Measurements from ENCODE around the gene APOLD1.
"Not testable (repeated sequence)": the region's sequence is repeated elsewhere in the genome, so short reads cannot be mapped to it uniquely, and the experiment has no call there.

Gene APOLD1

DNA sequence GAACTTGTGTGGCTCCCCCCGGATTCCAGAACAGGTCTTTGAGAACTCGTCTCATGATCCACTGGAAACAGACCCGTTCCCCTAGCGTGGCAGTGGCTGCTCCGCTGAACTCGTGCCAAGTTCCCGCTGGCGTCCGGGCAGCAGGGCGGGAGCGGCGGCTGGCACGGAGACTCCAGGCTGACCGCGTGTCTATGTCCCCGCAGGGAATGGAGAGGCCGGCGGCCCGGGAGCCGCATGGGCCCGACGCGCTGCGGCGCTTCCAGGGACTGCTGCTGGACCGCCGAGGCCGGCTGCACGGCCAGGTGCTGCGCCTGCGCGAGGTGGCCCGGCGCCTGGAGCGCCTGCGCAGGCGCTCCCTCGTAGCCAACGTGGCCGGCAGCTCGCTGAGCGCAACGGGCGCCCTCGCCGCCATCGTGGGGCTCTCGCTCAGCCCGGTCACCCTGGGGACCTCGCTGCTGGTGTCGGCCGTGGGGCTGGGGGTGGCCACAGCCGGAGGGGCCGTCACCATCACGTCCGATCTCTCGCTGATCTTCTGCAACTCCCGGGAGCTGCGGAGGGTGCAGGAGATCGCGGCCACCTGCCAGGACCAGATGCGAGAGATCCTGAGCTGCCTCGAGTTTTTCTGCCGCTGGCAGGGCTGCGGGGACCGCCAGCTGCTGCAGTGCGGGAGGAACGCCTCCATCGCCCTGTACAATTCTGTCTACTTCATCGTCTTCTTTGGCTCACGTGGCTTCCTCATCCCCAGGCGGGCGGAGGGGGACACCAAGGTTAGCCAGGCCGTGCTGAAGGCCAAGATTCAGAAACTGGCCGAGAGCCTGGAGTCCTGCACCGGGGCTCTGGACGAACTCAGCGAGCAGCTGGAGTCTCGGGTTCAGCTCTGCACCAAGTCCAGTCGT lies 1.5 kb downstream of the APOLD1 start:
- no peak for FAIRE-seq

DNA sequence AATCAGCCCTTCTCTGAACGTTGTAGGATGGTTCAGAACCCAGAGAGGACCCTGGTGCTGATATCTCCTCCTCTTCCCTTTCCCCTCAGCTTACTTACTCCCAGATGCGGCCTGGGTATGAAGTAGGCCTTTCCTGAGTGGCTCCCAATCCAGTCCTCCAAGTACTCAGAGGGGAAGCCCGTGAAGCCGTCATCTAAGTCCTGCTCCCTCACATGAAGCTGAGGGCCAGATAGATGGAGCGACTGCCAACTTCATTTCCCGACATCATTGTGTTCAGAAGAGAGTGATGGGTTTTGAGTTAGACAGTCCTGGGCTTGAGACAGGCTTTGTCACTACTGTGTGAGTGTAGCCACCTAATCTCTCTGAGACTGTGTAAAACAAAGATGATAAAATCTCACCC lies 2.7 kb downstream of the APOLD1 start:
- no peak for FAIRE-seq

DNA sequence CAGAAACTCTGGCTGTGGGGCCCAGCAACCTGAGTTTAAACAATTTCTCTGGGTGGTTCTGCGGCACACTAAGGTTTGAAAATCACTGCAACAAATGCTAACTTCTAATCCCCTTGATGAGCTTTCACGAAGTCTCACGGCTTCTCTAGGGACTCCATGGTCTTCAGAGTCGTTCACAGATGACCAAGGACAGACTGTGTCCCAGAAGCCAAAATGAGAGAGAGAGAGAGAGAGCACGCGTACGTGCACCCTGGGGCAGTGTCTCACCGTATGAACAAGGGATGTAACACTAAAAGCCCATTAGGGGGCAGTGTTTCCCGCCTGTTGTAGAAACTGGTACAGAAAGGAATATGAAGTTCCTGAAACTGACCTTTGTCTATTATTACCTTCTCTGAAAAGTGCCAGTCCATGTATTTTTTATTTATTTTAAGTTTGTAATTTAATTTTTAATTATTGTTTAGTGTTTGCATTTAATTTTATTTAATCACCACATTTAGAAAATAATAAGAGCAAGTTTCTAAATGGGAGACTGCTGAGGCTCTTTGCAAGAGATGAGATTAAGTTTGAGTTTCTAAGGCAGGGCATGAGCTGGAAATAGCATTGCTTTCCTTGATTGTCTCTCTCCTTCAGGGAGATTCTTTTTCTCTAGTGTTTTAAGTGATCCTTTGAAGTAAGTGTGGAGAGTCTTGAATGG lies 3.4 kb downstream of the APOLD1 start:
- FAIRE-seq, result peak; percentile 78

DNA sequence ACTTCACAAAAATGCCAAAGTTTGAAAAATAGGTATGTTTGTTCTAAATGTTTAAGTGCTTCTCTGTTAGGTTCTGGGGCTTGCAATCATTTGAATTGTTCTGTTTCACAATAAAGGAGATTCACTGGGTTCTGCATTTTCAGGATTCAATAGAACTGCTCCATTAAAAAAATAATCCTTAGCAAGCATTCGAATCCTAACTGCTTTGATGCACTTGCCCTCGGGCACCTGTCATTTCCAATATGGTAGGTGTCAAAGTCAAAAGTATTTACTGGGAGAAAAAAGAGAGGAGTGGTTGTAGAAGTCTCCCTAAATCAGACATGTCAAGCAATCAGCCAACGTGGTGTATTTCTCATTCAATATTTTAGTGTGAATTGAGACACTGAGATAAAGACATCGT lies 5.5 kb downstream of the APOLD1 start:
- FAIRE-seq, result no peak

DNA sequence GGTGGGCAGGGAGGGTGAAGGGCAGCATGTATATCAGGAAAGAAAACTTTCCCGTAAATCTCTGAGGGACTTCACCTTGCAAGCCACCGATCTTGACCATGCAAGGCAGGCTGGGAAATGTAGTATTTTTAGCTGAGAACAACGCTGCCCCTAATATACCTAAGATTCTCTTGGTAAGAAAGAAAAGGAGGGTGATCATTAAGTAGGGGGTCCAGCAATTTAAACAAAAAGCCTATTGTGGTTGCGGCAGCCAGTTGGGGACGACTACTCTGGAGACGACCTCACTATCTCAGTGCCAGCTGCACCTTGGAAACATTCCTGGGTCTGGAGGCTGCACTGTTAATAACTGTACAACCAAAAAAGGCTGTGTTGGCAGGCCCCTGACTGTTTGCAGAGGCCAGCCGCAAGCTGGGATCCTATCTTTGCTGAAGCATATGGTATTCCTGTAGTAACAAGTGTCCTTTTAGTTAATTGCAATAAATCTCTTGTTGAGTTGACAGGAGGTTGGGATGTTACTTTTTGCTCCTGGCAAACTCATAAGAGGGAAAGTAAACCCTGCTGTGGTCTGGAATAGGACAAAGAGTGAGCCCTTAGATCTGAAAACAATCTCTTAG lies 6.4 kb downstream of the APOLD1 start:
- no peak for FAIRE-seq

DNA sequence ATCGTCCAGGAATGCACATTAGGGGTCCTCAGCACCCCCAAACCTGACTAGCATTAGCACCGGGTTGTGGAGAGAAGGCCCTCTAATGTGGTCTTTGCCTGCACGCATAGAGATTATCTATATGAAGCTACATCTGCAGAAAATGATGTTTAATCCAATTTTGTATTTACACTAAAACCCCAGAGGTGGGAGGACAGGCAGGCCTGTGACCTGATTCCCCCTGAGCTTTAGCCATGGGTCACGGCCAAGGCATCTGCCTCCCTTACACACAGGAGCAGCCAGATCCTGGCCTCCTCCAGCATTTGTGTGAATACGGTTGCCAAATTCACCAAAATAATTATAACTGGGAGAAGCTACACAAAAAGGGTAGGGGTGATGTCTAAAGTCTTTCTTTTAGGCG lies 7.0 kb downstream of the APOLD1 start:
- no peak for FAIRE-seq

DNA sequence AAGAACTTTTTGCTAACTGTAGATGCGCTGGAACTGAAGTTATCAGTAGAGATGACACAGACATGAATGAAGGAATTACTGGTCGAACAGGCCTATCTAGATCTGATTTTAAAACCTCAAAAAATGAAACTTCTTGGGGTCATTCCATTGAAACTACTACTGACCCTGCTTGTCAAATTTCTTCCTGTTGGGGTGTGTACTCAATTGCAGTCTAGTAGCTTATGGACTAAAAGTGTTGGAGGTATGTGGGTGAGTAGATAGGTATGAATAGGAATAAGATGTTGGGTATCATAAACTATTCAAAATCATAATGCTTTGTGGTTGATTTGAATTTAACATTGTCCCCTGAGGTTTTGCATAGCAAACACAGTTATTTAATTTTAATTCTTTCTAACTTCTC lies 9.2 kb downstream of the APOLD1 start:
- no peak for FAIRE-seq

DNA sequence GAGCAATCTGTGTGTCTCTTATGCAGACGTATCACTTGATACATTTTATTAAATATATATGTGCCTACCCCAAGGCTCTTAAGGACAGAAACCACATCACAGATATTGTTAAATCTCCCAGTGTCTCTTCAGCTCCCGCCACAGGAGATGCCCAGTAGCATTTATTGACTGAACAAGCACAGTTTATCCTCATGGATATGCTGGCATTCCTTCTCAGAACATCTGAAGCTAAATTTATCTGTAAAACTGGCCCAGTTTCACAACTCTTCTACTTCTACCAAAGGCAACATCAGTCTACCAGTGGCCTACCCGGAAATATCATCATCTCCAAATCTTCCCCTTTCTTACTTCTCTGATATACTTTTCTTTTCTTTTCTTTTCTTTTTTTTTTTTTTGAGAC lies 10.7 kb downstream of the APOLD1 start:
- FAIRE-seq, result no peak

DNA sequence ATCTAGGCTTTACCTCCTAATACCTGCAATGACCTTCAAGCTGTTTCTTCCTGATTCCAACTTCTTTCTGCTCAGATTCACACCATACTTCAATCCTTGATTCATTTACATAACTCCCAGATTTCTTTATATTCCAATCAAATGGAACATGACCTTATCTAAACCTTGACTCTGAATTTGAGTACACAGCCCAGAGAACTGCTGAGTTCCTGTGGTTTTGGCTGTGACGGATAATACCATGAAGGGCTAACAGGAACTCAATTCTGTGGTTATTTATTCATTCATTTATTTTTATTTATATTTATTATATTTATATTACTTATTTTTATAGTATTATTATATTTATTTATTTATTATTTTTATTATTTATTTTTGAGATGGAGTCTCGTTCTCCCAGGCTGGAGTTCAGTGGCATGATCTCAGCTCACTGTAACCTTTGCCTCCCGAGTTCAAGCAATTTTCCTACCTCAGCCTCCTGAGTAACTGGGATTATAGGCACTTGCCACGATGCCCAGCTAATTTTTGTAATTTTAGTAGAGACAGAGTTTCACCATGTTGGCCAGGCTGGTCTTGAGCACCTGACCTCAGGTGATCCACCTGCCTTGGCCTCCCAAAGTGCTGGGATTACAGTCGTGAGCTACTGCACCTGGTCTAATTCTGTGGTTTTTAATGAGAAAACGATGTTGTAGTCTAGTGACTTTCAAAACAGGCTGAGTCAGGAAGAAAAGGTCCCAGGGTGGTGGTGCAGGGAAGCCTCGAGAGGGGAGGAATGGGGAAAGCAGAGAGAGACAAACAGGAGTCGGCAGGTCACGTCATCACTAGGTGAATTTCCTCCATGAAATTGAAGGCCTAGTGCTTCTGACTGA lies 11.7 kb downstream of the APOLD1 start:
- no peak for FAIRE-seq

DNA sequence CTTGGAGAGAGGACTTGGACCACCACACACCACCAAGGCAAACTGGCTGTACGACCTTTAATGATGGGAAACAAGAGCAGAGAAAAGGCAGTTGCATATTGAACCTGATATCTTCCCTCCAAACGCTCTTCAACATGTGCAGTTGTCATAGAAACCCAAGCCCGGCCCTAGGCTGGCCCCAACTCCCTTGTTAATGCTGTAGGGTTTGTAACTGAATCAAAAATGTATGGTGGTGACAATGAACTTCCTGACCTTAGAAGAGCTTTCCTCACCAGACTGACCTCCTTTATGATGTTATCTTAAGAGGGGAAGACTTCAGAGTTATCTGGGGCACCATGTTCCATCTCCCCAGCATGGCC lies 12.3 kb downstream of the APOLD1 start:
- no peak for FAIRE-seq

DNA sequence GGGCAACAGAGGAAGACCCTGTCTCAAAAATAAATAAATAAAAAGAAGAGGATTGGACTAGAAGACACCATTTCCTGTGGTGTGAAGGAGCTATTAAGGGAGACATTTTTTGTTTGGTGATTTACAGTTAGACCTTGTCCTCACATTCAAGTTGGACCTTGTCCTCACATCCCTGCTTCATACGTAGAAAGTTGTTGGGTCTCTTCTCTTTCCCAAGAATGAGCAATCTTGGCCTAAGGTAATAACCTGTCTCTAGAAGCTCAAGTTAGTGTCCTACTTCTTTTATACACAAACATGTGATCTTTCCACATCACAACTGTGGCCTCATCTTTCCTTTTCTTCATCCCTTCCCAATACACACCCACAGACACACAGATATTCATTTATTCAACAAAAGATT lies 13.0 kb downstream of the APOLD1 start:
- FAIRE-seq, result no peak

DNA sequence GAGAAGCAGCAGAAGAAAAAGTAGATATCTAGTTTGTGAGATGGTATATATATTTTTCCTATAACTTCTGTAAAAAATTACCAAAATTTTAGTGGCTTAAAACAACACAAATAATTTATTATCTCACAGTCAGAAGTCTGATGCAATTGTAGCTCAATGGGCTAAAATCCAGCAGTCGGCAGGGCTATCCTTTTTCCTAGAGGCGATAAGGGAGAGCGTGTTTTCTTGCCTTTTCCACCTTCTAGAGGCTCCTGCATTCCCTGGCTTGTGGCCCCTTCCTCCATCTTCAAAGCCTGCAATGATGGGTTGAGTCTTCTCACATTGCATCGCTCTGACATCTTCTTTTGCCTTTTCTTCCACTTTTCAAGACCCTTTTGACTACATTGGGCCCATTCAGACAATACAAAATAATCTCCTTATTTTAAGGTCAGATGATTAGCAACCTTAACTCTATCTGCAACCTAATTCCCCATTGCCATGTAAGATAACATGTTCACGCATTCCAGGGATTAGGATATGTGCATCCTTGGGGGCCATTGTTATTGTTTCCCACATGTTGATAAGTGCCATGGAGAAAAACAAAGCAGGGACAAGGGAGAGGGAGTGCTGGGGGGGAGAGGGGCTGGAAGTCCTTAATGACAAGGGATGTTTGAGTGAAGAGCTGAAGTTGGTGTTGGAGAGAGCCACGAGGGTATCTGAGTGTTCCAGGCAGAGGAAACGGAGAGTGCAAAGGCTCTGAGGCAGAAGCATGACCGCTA lies 13.9 kb downstream of the APOLD1 start:
- FAIRE-seq, result no peak

DNA sequence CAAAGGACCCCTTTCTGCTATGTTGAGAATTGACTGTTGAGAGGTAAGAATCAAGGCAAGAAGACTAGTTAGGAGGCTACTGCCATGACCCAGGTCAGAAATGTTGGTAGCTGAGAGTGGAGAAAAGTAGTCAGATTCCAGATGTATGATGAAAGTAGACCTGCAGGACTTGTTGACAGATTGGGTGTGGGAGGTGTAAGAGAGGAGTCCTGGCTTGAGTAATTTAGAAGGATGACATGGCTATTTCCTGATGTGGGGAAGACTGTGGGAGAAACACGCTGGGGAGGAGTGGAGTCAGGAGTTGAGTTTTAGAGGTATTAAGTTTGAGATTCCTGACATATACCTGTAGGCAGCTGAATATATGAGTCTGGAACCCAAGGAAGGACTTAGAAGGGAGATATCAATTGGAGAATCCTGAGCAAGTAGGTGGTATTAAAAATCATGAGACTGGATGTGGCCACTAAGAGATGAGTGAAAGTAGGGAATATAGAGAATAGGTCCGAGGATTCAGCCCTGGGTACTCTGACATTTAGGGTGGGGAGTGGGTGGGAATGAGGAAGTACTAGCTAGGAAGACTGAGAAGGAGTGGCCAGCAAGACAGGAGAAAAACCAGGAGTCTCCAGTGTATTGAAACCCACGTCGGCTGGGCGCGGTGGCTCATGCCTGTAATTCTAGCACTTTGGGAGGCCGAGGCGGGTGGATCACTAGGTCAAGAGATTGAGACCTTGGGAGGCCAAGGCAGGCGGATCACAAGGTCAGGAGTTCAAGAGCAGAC lies 15.1 kb downstream of the APOLD1 start:
- no peak for FAIRE-seq

DNA sequence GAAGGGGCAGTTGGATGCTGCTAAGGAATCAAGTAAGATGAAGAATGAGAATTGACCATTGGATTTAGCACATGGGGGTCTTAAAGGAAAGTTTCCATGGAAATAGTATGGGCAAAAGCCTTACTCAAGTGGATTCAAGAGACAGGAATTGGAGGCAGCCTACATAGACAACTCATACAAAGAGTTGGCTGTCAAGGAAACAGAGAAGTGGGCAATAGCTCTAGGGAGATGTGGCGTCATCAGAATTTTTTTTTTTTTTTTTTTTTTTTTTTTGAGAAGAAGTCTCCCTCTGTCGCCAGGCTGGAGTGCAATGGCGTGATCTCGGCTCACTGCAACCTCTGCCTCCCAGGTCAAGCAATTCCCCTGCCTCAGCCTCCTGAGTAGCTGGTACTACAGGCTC lies 16.2 kb downstream of the APOLD1 start:
- FAIRE-seq, result not testable (repeated sequence)

DNA sequence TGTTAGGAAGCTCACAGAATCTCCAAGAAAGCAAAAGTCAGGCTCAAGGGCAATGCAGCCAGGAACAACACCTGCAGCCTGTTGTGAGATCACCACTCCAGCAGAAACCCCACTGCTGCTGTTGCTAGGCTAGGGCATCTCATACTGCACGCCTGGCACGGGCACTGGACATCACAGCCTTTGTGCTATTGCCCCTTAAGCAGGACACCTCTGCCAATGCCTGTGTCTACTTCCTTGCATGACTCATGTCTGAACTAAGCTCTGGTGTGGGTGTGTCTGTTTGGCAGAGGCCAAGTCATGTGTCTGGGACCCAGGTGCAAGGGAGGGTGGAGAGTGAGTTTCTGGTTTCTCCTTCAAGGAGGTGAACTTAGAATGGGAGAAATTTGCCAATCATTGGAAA lies 17.7 kb downstream of the APOLD1 start:
- FAIRE-seq, result no peak

DNA sequence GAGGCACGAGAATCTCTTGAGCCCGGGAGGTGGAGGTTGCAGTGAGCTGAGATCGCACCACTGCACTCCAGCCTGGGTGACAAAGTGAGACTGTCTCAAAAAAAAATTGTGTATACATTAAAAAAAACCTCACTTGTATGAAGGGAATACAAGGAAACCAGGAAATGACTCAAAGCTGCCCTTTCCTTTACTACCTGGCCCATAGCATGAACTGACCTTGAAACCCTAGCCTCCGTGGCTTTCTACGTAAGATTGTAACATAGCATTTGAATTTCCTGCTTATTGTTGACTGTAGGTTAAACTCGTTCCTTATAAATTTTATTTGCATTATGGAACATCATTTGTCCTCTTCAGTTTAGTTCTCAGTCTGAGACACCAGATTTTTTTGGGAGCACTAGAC lies 18.6 kb downstream of the APOLD1 start:
- FAIRE-seq, result no peak

DNA sequence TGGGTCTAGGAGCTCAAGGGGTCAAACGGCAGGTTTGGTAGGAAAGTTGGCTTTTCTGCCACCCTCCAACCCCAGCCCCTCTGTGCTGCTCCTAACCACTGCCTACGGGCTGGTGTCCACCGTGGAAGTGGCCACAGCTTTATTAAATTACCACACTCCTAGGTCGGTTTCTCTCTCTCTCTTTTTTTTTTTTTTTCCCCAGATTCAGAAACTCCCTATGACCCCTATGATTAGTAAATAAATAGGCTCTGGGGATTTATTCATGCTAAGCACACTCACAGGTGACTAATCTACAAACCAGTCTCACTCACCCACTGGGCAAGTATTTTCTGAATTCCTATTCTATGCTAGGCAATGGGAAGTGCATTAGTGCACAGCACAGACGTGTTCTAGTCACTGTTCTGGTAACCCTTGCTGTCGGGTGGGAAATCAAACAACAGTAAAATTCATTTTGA lies 19.0 kb downstream of the APOLD1 start:
- FAIRE-seq, result no peak

DNA sequence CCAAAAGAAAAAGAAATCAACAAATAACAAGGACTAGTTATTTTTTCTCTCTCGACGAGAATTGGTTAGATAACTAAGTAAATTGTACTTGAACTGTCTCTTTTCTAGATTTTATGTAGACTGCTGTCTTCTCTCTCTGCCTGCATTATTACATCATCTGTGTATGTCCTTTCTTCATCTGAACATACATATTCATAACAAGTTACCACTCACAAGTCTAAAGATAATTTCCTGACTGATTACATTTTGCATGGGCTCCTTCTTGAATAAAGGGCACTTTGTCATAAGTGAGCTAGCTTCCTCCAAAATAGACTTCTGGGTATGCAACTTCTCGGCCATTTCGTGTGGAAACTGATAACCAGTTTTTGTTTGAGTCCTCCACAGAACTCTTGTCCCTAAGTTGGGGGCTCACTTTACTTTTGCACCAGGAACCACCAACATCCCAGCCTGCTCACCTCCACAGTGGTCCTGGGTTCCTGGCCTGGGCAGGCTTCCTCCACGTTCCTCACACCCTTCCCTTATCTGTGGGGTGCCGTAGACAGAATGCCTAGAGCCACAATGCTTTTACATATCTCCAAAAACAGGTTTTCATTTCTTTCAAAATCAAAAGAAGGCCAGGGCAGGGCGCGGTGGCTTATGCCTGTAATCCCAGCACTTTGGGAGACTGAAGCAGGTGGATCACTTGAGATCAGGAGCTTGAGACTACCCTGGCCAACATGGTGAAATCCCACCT lies 21.5 kb downstream of the APOLD1 start:
- FAIRE-seq, result no peak

DNA sequence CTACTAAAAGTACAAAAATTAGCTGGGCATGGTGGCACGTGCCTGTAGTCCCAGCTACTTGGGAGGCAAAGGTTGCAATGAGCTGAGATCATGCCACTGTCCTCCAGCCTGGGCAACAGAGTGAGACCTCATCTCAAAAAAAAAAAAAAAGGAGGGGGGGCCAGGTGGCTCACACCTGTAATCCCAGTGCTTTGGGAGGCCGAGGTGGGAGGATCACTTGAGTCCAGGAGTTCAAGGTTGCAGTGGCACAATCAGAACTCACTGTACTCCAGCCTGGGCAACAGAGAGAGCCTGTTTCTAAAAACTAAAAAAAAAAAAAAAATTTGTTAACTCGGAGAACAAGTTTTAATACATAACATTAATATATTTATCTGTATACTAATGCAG lies 22.1 kb downstream of the APOLD1 start:
- FAIRE-seq, result not testable (repeated sequence)

DNA sequence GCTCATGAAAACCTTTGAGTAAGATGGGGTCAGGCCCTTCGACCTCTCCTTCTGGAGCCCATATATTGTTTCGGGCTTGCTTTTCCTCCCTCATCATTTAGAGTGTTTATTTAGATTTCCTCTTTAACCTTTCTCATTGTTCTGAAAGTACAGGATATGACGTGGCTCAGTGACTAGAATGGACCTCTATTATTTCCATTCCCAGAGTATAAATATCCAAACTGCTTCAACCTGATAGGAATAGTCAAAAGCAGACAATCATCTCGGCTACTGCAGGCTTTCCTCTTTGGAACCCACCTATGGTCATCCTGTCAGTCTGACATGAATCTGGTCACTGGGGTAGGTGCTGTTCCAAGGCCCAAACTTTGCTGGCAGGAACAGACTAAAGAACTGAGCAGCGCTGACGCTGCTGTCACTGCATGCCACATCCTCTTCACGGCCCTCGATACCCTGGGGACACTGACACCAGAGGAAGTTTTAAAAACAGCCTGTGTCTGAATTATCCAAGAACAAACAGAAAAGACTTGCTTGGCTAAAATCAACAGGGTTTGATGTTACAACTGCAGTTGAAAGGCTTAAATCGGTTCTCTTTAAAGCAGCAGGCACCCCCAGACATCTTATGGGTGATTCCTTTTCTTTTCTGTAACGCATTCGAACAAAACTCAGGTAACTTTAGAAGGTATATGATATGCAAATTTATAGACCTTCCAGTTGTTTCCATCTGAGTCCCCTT lies 22.7 kb downstream of the APOLD1 start:
- no peak for FAIRE-seq
